Activated CD4-positive, alpha-beta T cell treated with anti-CD3 and anti-CD28 coated beads for 1 hour (primary cell): ENCODE results near the gene RPL37A.

ENCODE experiments used
- DNase-seq: peaks from one replicate; pipeline ENCODE4 v3.0.0-alpha.2; 2020

Gene RPL37A

DNA sequence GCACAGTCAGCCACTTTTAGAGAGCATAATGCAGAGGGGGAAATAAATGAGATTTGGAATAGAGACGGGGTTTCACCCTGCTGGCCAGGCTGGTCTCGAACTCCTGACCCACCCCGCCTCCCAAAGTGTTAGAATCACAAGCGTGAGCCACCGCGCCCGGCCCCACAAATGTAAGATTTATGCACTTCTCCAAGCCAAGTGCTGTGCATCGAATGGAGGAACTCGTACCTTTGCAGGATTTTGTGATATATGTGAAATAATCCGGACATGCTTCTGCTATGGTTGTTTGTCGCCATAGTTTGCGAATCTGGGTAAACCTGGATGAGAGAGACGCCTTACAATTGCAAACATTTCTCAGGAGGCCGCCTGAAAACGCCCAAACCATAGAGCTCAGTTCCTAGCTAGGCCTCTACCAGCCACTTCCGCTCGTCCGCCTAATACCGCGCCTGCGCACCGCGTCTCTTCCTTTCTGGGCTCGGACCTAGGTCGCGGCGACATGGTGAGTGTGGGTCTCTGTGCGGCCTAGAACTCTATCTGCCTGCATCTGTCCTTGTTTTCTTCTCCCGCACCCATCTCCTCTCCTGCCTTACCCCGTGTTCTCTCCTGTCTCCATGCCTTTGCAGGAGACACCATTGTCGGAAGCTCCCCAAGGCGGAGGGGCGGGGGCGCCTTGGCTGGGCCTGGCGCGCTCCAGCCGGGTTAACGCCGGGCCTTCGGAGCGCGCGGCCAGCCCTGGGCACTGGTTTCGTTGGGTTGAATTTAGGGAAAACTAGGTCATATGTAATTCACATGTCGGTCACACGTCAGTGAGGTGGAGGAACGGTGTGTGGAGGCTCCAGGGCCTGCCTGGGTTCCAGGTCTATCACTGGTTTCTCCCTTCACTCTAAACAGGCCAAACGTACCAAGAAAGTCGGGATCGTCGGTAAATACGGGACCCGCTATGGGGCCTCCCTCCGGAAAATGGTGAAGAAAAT is at the start of gene RPL37A:
Gene RPL37A (plus strand): TSS at position 466 of the 974 bp plus-strand sequence. CDS start 31 bp downstream, at position 497.
- DNase-seq: peak; percentile 83

DNA sequence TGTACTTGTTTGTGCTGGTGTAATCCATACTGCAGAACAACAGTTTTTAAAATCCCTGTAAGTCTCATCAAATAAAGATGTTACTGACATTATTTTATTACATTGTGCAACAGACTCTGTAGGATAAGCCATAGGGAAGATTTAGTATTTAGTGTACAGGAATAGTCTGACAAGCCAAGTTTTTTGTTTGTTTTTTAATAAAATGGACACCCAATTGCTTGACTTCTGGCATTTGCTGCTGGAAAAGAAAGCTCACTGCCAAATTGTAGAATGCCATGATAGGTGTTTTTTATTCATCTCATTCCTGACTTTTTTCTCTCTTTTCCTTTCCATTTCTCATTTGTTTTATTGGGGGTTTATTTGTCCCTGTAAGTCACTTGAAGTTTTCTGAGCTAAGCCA is 48.3 kb upstream of the RPL37A start:
- no peak for DNase-seq

DNA sequence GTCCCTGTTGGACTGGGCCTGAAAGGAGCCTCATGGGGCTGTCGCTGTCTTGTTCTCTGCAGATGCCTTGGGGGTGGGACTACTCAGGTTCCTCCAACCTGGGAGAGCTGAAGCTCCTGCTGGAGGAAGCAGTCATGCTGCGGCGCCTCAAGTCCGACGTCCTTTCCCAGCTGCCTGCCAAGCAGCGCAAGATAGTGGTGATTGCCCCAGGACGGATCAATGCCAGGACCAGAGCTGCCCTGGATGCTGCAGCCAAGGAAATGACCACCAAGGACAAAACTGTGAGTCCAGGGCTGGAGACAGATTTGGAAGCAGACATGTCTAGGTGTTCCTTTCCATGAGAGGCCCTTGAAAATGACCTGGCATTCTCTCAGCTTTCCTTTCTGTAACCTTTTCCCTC is 47.9 kb upstream of the RPL37A start:
- no peak for DNase-seq

DNA sequence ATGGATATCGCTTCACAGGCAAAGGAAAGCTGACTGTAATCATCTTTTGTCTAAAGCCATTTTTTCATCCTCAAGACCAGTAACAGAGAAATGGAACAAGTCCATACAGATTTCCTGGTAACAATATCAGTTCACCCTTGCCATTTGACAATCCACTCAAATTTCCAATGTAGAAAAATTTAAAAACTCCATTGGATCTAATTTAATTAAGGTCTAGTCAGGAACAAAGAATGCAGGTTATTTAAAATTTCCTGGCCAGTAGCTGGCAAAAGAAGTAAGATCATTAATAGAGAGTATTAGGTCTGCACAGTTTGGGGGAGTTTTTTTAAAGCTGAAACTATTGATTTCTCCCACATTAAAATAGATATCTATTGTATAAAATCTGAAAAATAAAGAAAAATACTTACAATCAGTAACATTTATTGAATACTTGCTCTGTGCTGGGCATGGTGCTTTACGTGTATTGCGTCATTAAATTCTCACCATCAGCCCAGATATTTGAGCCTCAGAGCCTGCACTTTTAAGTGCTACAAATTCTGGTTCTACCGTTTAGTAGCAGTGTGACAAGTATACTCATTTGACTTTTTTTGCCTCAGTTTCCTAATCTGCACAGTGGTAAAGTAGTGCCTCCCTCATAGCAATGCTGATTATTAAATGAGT is 44.6 kb upstream of the RPL37A start:
- no peak for DNase-seq

DNA sequence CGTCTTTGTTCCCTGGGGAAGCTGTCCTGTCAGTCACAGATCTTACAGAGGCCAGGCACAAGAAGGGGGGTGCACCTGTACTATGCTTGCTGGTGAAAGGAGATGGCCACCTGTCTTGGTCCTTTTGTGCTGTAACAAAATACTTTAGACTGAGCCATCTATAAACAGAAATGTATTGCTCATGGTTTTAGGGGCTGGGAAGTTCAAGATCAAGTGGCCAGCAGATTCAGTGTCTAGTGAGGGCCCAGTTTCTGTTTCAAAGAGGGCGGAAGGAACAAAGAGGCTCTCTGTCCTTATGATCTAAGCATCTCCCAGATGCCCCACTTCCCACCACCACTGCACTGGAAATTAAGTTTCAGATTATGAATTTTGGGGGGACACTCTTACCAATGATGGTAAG is 35.5 kb upstream of the RPL37A start:
- no peak for DNase-seq

DNA sequence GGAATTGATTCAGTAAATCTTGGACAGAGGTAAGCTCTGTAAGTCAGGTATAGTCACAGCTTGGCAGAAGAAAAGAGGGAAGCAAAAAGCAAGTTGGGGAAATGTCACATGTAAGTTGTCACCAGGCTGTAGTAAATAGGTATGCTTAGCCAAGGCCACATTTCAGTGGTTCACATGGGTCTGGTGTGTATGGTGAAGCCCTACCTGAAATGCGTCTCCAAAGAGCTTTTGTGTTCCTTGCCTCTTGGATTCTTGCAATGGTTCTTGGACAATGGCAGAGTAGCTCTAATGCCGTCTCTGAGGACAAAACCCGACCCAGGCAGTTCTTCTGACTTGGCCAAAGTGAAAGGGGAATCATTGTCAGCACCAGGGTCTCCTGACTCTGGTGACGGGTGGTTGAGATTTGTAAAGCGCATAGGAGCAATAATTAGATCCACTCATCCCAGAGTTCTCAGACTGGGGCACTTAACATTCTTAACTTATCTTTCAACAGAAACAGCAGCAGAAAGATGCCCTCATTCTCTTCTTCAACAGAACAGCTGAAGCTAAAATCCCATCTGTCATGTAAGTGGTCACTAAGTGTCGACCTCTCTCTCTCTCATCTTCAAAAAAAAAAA is 34.4 kb upstream of the RPL37A start:
- DNase-seq: no peak

DNA sequence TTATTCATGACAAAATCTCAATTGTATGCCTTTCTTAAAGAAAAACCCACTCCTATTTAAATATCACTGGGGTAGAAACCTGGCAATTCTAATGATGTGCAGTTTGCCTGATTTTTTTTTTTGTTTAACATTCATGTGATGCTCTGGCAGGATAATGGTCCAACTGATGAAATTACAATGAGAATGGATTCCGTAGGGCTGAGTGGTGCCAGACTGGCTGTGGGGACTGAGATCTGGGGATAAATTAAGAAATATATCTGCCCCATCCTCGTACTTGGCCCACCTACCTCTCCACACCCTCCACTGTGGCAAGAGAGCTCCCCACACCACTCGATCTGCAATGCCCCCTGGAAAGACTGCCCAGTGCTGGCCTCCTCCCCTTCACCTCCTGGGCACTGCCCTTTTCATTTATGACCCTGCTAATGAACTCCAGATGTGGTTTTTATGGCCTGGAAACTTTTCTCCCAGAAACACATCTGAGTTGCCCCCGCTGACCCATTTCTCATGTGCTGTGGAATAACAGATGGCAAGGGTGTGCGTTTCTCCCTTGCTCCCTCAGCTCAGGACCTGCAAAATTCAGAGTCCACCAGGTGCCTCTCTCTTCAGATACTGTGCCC is 33.0 kb upstream of the RPL37A start:
- DNase-seq: no peak

DNA sequence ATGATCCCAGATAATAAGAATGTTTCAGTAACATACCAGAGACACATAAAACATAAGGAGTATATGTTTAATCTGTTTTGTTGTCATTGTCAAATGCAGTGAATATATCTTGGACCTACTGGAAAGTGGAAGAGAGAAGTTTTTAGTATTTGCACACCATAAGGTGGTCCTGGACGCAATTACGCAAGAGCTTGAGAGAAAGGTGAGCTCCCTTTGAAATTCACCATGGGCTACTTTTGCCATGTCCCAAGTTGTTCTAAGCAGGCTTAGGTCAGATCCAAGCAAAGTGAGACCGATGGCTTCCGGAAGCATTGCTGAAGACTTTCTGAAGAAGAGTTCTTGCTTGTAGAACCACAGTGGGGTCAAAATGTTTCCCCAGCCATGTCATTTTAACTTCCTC is 30.8 kb upstream of the RPL37A start:
- DNase-seq: no peak

DNA sequence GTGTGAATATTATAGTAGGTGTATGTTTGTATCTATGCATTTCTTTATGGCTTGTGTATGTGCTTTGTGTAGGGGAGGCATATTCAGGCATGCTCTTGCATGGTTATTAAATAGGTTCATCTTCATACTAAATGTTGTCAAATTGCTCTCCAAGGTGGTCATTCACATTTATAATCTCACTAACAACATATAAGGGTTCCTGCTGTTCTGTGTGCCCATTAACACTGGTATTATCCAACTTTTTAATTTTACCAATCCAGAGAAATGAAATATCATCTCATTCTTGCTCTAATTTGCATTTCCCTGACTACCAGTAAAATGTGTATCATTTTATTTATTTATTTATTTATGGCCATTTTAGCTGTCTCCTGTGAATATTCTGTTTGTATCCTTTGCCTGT is 29.0 kb upstream of the RPL37A start:
- DNase-seq: no peak

DNA sequence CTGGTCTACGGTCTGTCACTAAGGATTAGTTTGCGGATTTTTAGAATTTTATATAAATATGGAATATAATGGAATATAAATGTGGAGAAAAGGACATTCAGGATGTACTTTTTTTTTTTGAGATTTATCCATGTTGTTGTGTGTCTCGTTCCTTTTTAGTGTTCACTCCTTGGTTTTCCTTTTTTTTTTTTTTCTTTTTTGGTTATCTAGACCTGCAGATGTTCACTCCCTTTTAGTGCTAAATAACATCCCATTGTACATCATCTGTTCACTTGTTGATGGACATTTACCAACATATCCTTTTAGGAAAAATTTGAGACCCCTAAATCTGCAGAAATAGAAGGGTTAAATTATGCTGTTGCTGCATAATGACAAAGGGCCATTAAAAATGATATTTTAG is 25.5 kb upstream of the RPL37A start:
- DNase-seq: no peak

DNA sequence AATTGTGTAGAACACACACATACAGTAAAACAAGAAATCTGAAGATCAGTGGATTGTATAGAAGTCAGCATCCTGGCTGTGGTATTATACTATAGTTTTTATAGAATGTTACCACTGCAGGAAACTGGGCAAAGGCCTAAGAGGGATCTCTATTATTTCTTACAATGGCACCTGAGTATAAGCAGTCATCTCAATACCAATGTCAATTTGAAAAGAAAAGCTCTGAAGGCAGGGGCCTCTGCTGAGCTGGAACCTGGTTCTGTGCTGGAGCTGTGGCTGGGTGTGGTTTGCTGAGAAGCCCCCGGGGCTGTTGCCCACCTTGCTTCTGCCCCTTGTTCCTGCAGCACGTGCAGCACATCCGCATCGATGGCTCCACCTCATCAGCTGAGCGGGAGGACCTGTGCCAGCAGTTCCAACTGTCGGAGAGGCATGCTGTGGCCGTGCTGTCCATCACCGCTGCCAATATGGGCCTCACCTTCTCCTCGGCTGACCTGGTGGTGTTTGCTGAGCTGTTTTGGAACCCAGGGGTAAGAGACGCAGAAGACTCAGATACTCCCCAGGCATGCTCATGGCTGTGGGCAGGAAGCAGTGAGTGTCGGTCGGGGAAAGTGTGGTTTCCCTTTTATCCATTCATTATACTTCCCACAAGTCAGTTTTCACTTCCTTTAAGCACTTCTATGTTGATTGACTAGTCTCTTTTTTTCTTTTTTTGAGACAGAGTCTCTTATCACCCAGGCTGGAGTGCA is 23.5 kb upstream of the RPL37A start:
- no peak for DNase-seq

DNA sequence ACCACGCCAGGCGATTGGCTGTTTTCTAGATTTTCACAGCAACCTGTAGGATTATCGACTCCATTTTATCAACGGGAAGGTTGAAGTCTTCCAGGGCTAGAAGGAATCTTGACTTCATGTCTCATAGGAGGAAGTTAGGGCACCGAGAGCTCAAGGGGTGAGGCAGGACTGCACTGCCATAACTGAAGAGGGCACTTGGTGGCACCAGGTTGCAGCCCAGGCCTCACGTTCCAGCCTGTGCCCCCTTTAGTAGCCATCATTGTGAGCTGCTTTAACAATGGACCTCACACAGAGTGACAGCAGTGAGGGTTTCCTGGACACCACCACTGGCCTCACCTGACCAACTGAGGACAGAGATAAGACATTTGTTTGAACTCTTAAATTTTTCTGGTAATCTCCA is 22.9 kb upstream of the RPL37A start:
- no peak for DNase-seq

DNA sequence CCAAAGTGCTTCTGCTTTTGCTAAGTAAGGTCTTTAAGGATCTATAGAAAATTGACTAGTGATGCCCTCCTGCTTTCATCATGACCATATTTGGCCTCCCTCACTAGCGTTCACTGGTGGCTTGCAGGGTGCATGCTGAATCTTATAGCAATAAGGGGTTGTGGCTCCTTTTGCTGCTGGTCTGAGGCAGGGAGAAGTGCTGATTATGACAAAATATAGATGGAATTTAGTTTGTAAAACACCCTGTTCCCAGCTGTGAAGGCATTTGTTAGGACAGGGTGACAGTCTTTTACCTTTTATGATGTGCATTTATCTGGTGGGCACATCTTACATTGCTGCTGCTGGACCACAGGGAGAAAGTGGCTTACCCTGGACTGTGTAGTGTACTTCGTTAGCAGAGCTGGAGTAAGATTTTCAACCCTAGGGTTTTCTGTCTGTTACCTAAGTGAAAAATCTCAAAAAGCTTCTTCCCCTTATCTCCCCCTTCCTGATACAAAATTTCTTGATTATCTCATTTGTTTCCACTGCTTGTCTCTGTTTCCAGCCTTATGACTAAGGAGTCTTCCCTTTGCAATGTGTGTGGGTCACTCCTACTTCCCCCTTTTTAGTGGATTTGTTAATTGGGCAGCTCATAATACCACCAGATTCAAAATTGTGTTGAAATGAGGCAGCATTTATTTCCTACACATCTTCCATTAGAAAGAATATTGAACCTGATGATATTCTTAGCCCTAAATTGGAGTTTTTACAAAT is 21.2 kb upstream of the RPL37A start:
- no peak for DNase-seq

DNA sequence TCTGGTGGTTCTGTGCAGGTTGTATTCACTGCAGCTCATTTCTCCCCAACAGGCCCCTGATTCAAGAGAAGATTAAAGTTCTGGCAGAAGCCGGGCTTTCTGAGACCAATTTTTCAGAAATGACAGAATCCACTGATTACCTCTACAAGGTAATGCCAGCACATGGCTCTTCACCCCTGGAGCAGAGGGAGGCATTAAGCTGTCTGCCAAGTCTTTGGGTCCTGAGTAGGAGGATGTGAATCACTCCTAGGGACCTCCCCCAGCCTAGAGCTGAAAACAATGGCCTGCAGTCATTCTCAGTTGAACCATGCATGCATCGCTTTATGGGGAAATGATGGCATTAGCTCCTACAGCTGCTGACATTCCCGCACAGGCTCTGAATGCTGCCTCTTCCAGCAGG is 20.5 kb upstream of the RPL37A start:
- DNase-seq: no peak

DNA sequence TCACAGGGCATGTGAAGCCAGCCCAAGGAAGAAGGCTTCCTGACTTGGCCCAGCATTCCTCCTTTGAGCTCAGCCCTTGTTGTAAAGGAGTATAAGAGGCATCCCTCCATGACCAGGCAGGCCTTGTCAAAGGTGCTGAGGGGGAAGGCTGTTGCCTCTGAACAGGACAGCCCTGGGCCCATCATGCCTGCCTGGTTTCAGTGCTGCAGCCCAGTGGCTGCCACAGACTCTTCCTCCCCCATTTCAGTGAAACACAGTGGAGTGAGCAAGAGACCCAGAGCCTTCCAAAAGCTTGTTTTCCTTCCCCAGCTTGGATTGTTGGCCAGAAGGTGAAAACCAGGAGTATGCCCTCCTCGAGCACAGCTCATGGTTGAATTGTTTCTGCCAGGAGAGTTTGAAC is 19.9 kb upstream of the RPL37A start:
- DNase-seq: no peak

DNA sequence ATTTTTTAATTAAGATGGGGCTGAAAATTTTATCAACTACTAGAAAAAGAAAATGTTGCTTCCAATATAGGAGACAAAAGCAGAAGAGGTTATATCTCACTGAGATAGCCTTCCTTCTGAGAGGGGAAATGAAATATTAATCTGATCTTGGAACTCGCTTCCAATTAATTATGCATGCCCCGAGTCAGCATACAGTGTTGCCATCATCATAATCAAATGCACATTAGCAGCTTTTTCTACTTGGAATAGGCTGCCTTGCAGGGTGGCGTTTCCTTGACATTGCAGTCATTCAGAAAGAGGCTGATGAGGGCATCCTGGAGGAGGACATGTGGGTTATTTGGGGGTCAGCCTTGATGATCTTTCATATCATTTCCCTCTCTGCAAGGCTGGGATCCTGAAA is 18.4 kb upstream of the RPL37A start:
- DNase-seq: no peak

DNA sequence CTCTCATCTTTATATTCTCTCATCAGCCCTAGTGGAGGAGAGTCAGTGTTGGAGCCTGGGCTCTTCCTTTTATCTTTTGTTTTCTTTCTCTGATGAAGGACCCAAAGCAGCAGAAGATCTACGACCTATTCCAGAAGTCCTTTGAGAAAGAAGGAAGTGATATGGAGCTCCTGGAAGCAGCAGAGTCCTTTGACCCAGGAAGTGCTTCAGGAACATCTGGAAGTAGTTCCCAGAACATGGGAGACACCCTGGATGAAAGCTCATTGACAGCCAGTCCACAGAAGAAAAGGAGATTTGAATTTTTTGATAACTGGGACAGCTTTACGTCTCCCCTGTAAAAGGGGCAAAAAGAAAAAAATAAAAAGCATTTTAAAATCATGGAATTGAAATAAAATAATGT is 16.0 kb upstream of the RPL37A start:
- no peak for DNase-seq

DNA sequence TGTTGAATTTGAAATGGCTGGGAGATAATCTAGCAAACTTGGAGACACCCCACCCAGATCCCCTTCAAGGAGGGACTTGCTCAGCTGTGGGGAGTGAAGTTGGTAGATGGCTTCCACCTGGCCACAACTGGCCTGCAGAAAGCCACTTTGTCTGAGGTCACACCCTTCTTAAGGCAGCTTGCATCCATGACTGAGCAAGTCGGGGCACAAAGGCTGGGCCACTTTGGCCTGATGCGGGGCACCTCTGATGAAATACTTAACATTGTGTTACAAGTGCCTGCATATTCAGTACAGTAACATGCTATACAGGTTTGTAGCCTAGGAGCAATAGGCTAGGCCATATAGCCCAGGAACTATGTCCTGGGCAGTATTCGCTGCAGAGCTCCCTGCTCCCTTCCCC is 13.4 kb upstream of the RPL37A start:
- no peak for DNase-seq

DNA sequence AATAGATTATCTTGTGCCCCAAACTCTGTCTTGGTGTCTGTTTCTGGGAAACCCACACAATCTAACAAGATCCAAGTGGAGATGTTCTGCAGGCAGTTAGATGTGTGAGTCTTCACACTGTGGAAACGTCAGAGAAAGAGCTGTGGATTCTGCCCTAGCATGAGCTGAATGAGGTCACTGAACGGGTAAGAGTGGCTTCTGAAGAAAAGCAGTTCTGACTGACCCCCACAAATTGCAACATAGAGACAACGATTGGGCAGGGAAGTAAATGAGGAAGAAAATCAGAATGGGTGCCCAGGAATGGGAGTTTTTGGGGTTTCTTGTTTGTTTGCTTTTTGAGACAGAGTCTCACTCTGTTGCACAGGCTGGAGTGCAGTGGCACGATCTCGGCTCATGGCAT is 12.9 kb upstream of the RPL37A start:
- no peak for DNase-seq

DNA sequence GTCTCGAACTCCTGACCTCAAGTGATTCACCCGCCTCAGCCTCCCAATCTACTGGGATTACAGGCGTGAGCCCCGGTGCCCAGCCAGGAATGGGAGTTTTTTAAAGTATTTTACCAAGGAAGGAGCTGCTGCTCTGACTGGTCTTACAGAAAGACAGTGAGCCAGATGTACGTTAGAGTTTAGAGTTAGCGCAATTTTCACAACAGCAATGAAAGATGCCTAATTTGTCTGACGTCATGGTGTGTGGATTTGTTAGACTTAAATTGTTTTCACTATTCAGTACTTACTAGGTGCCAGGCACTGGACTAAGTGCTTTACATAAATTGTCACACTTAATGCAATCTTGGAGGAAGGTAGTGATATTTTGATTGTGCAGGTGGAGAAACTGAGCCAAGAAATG is 12.4 kb upstream of the RPL37A start:
- no peak for DNase-seq

DNA sequence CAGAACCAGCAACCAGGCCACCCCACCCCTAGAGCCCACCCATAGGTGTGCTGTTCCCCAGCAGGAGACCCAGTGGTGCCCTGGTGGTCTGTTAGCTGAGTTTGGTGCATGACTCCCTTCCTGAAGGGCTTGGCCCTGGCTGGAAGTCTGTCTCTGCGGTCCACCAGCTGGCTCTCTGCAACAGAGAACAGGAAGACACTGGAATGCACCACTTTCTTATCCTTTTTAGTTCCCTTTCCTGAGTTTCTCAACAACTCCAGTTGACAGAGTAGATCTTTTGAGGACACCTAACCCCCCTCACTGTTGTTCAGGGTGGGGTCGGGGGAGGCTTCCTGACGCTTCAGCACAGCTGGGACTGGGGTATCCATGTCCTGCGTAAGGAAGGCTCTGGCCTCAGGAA is 11.9 kb upstream of the RPL37A start:
- DNase-seq: no peak

DNA sequence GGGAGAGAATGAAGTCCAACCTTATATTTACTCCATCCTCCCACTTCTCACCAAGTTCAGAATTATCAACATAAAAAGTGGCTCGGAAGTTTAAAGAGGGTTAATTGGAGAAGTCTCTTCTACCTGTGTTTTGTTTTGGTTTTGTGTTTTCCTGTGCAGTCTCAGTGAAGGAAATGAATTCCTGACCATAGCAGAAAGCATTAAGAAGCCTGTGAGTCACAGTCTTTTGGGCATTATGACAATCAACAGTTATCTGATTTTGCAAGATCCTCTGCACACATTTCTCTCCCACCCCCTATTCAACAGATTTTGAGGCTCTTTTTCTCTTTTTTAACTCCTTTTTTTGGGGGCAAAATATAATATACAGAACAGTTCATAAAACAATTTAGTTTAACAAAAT is 8.6 kb upstream of the RPL37A start:
- DNase-seq: no peak
